ENCODE measurements around the gene ZNF282. TPM values are rescaled to one million over a fixed set of nuclear protein-coding genes. Genes with fewer than 3 reads are reported as not detected.

The ZNF282 gene
- total and polyA plus RNA-seq, 9 of the 15 experiments (the other 6 are each of a cell fraction or from before 2014, with no cell fraction given): 0.76 to 58.6 (median 17.4) TPM

GRCh38 chr7:149195180-149196150 is at the start of gene ZNF282 (continued):
- TF ChIP-seq, protein P1, sequence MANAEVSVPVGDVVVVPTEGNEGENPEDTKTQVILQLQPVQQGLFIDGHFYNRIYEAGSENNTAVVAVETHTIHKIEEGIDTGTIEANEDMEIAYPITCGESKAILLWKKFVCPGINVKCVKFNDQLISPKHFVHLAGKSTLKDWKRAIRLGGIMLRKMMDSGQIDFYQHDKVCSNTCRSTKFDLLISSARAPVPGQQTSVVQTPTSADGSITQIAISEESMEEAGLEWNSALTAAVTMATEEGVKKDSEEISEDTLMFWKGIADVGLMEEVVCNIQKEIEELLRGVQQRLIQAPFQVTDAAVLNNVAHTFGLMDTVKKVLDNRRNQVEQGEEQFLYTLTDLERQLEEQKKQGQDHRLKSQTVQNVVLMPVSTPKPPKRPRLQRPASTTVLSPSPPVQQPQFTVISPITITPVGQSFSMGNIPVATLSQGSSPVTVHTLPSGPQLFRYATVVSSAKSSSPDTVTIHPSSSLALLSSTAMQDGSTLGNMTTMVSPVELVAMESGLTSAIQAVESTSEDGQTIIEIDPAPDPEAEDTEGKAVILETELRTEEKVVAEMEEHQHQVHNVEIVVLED (CRISPR knock-in tag; IDR thresholded peaks at IDR 0.05): 0 out of 2 replicates have a peak, but pooled peaks have one; percentile 39
- TF ChIP-seq, protein P2, sequence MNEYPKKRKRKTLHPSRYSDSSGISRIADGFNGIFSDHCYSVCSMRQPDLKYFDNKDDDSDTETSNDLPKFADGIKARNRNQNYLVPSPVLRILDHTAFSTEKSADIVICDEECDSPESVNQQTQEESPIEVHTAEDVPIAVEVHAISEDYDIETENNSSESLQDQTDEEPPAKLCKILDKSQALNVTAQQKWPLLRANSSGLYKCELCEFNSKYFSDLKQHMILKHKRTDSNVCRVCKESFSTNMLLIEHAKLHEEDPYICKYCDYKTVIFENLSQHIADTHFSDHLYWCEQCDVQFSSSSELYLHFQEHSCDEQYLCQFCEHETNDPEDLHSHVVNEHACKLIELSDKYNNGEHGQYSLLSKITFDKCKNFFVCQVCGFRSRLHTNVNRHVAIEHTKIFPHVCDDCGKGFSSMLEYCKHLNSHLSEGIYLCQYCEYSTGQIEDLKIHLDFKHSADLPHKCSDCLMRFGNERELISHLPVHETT (CRISPR knock-in tag; conservative IDR thresholded peaks at IDR 0.05 in 1 of 2, IDR thresholded peaks at IDR 0.05 in 1 of 2): peak in 1 of 2 experiments; percentile 94; a peak in 2 of 4 replicates
- TF ChIP-seq, protein P3, sequence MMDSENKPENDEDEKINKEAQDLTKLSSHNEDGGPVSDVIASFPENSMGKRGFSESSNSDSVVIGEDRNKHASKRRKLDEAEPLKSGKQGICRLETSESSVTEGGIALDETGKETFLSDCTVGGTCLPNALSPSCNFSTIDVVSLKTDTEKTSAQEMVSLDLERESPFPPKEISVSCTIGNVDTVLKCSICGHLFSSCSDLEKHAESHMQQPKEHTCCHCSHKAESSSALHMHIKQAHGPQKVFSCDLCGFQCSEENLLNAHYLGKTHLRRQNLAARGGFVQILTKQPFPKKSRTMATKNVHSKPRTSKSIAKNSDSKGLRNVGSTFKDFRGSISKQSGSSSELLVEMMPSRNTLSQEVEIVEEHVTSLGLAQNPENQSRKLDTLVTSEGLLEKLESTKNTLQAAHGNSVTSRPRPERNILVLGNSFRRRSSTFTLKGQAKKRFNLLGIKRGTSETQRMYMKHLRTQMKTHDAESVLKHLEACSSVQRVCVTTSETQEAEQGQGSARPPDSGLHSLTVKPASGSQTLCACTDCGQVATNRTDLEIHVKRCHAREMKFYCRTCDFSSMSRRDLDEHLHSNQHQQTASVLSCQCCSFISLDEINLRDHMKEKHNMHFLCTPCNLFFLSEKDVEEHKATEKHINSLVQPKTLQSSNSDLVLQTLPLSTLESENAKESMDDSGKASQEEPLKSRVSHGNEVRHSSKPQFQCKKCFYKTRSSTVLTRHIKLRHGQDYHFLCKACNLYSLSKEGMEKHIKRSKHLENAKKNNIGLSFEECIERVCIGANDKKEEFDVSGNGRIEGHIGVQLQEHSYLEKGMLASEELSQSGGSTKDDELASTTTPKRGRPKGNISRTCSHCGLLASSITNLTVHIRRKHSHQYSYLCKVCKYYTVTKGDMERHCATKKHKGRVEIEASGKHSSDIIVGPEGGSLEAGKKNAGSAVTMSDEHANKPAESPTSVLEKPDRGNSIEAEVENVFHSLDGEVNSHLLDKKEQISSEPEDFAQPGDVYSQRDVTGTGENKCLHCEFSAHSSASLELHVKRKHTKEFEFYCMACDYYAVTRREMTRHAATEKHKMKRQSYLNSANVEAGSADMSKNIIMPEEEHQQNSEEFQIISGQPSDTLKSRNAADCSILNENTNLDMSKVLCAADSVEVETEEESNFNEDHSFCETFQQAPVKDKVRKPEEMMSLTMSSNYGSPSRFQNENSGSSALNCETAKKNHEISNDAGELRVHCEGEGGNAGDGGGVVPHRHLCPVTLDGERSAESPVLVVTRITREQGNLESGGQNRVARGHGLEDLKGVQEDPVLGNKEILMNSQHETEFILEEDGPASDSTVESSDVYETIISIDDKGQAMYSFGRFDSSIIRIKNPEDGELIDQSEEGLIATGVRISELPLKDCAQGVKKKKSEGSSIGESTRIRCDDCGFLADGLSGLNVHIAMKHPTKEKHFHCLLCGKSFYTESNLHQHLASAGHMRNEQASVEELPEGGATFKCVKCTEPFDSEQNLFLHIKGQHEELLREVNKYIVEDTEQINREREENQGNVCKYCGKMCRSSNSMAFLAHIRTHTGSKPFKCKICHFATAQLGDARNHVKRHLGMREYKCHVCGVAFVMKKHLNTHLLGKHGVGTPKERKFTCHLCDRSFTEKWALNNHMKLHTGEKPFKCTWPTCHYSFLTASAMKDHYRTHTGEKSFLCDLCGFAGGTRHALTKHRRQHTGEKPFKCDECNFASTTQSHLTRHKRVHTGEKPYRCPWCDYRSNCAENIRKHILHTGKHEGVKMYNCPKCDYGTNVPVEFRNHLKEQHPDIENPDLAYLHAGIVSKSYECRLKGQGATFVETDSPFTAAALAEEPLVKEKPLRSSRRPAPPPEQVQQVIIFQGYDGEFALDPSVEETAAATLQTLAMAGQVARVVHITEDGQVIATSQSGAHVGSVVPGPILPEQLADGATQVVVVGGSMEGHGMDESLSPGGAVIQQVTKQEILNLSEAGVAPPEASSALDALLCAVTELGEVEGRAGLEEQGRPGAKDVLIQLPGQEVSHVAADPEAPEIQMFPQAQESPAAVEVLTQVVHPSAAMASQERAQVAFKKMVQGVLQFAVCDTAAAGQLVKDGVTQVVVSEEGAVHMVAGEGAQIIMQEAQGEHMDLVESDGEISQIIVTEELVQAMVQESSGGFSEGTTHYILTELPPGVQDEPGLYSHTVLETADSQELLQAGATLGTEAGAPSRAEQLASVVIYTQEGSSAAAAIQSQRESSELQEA (IDR thresholded peaks at IDR 0.05; ENCODE audit: low read depth): no peak
- TF ChIP-seq THRAP3 (IDR thresholded peaks at IDR 0.05; ENCODE audit: borderline replicate concordance): no peak
- no peak for TF ChIP-seq ZNF146 (CRISPR knock-in tag; IDR thresholded peaks at IDR 0.05; ENCODE audit: unreplicated experiment)
- TF ChIP-seq SREBF1 (IDR thresholded peaks at IDR 0.05; ENCODE audit: borderline replicate concordance, low read depth, low read length): no peak
- TF ChIP-seq ZNF408 (CRISPR knock-in tag; IDR thresholded peaks at IDR 0.05; ENCODE audit: low read depth): no peak
- TF ChIP-seq BHLHE40 (IDR thresholded peaks at IDR 0.05; ENCODE audit: low read length): peak; percentile 60; the same call in 1 of the 2 replicates
- TF ChIP-seq ZNF12 (CRISPR knock-in tag; IDR thresholded peaks at IDR 0.05): no peak
- 0 out of 2 replicates have a peak, but pooled peaks have one; percentile 14 for TF ChIP-seq CBFA2T3 (IDR thresholded peaks at IDR 0.05)
- 0 out of 4 replicates have a peak, but pooled peaks of 1 of the 2 experiments have one; percentile 8 for TF ChIP-seq ETV6 (IDR thresholded peaks at IDR 0.05; ENCODE audit: borderline replicate concordance in 1 of 2, low read depth in 2 of 2, low read length in 1 of 2)
- no peak for TF ChIP-seq ETV6 (CRISPR knock-in tag; IDR thresholded peaks at IDR 0.05; ENCODE audit: borderline replicate concordance)
- peak; percentile 82 for TF ChIP-seq MYNN (IDR thresholded peaks at IDR 0.05)
- TF ChIP-seq MYNN (CRISPR knock-in tag; IDR thresholded peaks at IDR 0.05): no peak
- peak; percentile 6; the same call in 1 of the 2 replicates for TF ChIP-seq ZNF165 (CRISPR knock-in tag; IDR thresholded peaks at IDR 0.05; ENCODE audit: borderline replicate concordance)
- peak; percentile 47; the same call in 1 of the 2 replicates for TF ChIP-seq POLR2AphosphoS2 (IDR thresholded peaks at IDR 0.05; ENCODE audit: low read length)
